WERI-Rb-1 (cell line): ENCODE data around the gene MAP4K3.

ENCODE experiments used
- DNase-seq: peaks from one replicate; pipeline ENCODE4 v3.0.0-alpha.2; 2020
- H3K27ac ChIP-seq: fragments of 250-450 bp; sonication (Bioruptor Pico); 2 replicates; pipeline ENCODE4 v1.5.1; 2020; ENCODE audit warnings: mild to moderate bottlenecking, moderate library complexity
- H3K27me3 ChIP-seq: fragments of 250-450 bp; sonication (Bioruptor Pico); 2 replicates; pipeline ENCODE4 v1.5.1; 2021; ENCODE audit warnings: mild to moderate bottlenecking, low read depth, moderate library complexity; ENCODE audit not compliant: insufficient read depth, severe bottlenecking
- H3K36me3 ChIP-seq: fragments of 250-450 bp; sonication (Bioruptor Pico); 2 replicates; pipeline ENCODE4 v1.5.1; 2020; ENCODE audit warnings: mild to moderate bottlenecking, moderate library complexity
- H3K4me3 ChIP-seq: 2 replicates; pipeline ENCODE4 v1.5.1; 2011; ENCODE audit warnings: low read depth, mild to moderate bottlenecking, control low read depth, low read length
- H3K9me3 ChIP-seq: fragments of 250-450 bp; sonication (Bioruptor Pico); 2 replicates; pipeline ENCODE4 v1.5.1; 2021; ENCODE audit warnings: mild to moderate bottlenecking, moderate library complexity; ENCODE audit not compliant: severe bottlenecking
- CTCF ChIP-seq: IDR thresholded peaks from 2 replicates; pipeline ENCODE4 v1.5.1; 2011; ENCODE audit warnings: low read depth, mild to moderate bottlenecking, control low read depth, inconsistent platforms, low read length

The MAP4K3 gene

GRCh38 chr2:39432701-39433100 lies 4.4 kb downstream of the MAP4K3 start:
- H3K27me3 ChIP-seq: no peaks in the 10 kb centered on the region
- DNase-seq: no peak
- no peak overlapping the region for H3K4me3 ChIP-seq
- no peaks in the 10 kb centered on the region for H3K9me3 ChIP-seq
- no peak overlapping the region for H3K27ac ChIP-seq
- no peak for TF ChIP-seq CTCF
- peaks cover 10% of the 10 kb centered on the region for H3K36me3 ChIP-seq

GRCh38 chr2:39431592-39432316 lies 5.3 kb downstream of the MAP4K3 start:
- H3K27ac ChIP-seq: no peak overlapping the region
- H3K27me3 ChIP-seq: no peaks in the 10 kb centered on the region
- TF ChIP-seq CTCF: no peak
- H3K9me3 ChIP-seq: no peaks in the 10 kb centered on the region
- H3K4me3 ChIP-seq: no peak overlapping the region
- H3K36me3 ChIP-seq: peaks cover 9% of the 10 kb centered on the region
- no peak for DNase-seq

GRCh38 chr2:39429746-39430145 lies 7.3 kb downstream of the MAP4K3 start:
- no peaks in the 10 kb centered on the region for H3K9me3 ChIP-seq
- H3K4me3 ChIP-seq: no peak overlapping the region
- no peak overlapping the region for H3K27ac ChIP-seq
- no peak for DNase-seq
- no peaks in the 10 kb centered on the region for H3K27me3 ChIP-seq
- H3K36me3 ChIP-seq: peaks cover 6% of the 10 kb centered on the region; the same call in 1 of the 2 replicates
- no peak for TF ChIP-seq CTCF

- no peak for DNase-seq
- Histone ChIP-seq H3K4me3 (no peak overlapping the region), H3K27me3 (no peaks in the 10 kb centered on the region), H3K36me3 (no peaks in the 10 kb centered on the region; the same call in 1 of the 2 replicates), H3K27ac (no peak overlapping the region), H3K9me3 (no peaks in the 10 kb centered on the region)
- no peak for TF ChIP-seq CTCF
Measured at GRCh38 chr2:39424951-39425350, 12.1 kb downstream of the MAP4K3 start.

GRCh38 chr2:39422700-39423099 lies 14.4 kb downstream of the MAP4K3 start:
- H3K27ac ChIP-seq: no peak overlapping the region
- no peak overlapping the region for H3K4me3 ChIP-seq
- H3K9me3 ChIP-seq: no peaks in the 10 kb centered on the region
- TF ChIP-seq CTCF: no peak
- no peaks in the 10 kb centered on the region for H3K27me3 ChIP-seq
- H3K36me3 ChIP-seq: no peaks in the 10 kb centered on the region
- DNase-seq: no peak

GRCh38 chr2:39421354-39421753 lies 15.7 kb downstream of the MAP4K3 start:
- H3K27me3 ChIP-seq: no peaks in the 10 kb centered on the region
- no peak for TF ChIP-seq CTCF
- no peak overlapping the region for H3K27ac ChIP-seq
- no peaks in the 10 kb centered on the region for H3K36me3 ChIP-seq
- H3K9me3 ChIP-seq: no peaks in the 10 kb centered on the region
- H3K4me3 ChIP-seq: no peak overlapping the region
- DNase-seq: no peak
